ENCODE results near the gene NR3C2. TPM values are rescaled to one million over a fixed set of nuclear protein-coding genes. Genes with fewer than 3 reads are reported as not detected.

Gene NR3C2
- total RNA-seq, 1 experiment from 2014 or later: 1.6 TPM

- BruUV-seq (replicated peaks): no TSS peak
- POLR2A ChIA-PET (ENCODE audit: low non-redundant PET): no interaction called here
- intact Hi-C loops (cut with micrococcal nuclease; ENCODE audit: unreplicated experiment): no loop called here
- Histone ChIP-seq H3K4me1 (ENCODE audit: insufficient read depth, low read length, poor library complexity, severe bottlenecking) (peaks cover 5% of the 10 kb centered on the region), H3K36me3 (ENCODE audit: insufficient read depth, low read length, poor library complexity, severe bottlenecking) (no peaks in the 10 kb centered on the region), H3K9me3 (ENCODE audit: low read depth, low read length, poor library complexity, severe bottlenecking) (no peaks in the 10 kb centered on the region), H3K27ac (ENCODE audit: low read depth, low read length, poor library complexity, severe bottlenecking) (no peak overlapping the region), H3K27me3 (replicated peaks; ENCODE audit: insufficient read depth, low read depth, low read length, poor library complexity) (no peaks in the 10 kb centered on the region), H3K4me3 (ENCODE audit: low read depth, low read length, poor library complexity, severe bottlenecking) (no peak overlapping the region)
- no peak for TF ChIP-seq CTCF (conservative IDR thresholded peaks at IDR 0.05; ENCODE audit: low read depth, low read length)
- TF ChIP-seq EZH2 (IDR thresholded peaks at IDR 0.05; ENCODE audit: borderline replicate concordance, low read depth, low read length, poor library complexity, severe bottlenecking): no peak
- CTCF ChIA-PET: no interaction called here
- peak; percentile 30 for DNase-seq (ENCODE audit: low spot score)
These were observed 129.2 kb downstream of the NR3C2 start for GRCh38 chr4:148312956-148313490.

- H3K27me3 ChIP-seq (replicated peaks; ENCODE audit: insufficient read depth, low read depth, low read length, poor library complexity): no peaks in the 10 kb centered on the region
- no peak overlapping the region for H3K27ac ChIP-seq (ENCODE audit: low read depth, low read length, poor library complexity, severe bottlenecking)
- DNase-seq (ENCODE audit: low spot score): no peak
- TF ChIP-seq EZH2 (IDR thresholded peaks at IDR 0.05; ENCODE audit: borderline replicate concordance, low read depth, low read length, poor library complexity, severe bottlenecking) (no peak), CTCF (conservative IDR thresholded peaks at IDR 0.05; ENCODE audit: low read depth, low read length) (no peak)
- intact Hi-C loops (cut with micrococcal nuclease; ENCODE audit: unreplicated experiment): no loop called here
- H3K4me1 ChIP-seq (ENCODE audit: insufficient read depth, low read length, poor library complexity, severe bottlenecking): peaks cover 5% of the 10 kb centered on the region
- H3K4me3 ChIP-seq (ENCODE audit: low read depth, low read length, poor library complexity, severe bottlenecking): no peak overlapping the region
- H3K36me3 ChIP-seq (ENCODE audit: insufficient read depth, low read length, poor library complexity, severe bottlenecking): no peaks in the 10 kb centered on the region
- BruUV-seq (replicated peaks): no TSS peak
- ChIA-PET CTCF (no interaction called here), POLR2A (ENCODE audit: low non-redundant PET) (no interaction called here)
- no peaks in the 10 kb centered on the region for H3K9me3 ChIP-seq (ENCODE audit: low read depth, low read length, poor library complexity, severe bottlenecking)
These were observed 130.7 kb downstream of the NR3C2 start for GRCh38 chr4:148311526-148311925.

GRCh38 chr4:148310756-148311155 is 131.5 kb downstream of the NR3C2 start:
- Histone ChIP-seq H3K36me3 (ENCODE audit: insufficient read depth, low read length, poor library complexity, severe bottlenecking) (no peaks in the 10 kb centered on the region), H3K9me3 (ENCODE audit: low read depth, low read length, poor library complexity, severe bottlenecking) (no peaks in the 10 kb centered on the region), H3K4me1 (ENCODE audit: insufficient read depth, low read length, poor library complexity, severe bottlenecking) (peaks cover 5% of the 10 kb centered on the region), H3K27ac (ENCODE audit: low read depth, low read length, poor library complexity, severe bottlenecking) (no peak overlapping the region), H3K4me3 (ENCODE audit: low read depth, low read length, poor library complexity, severe bottlenecking) (no peak overlapping the region), H3K27me3 (replicated peaks; ENCODE audit: insufficient read depth, low read depth, low read length, poor library complexity) (no peaks in the 10 kb centered on the region)
- DNase-seq (ENCODE audit: low spot score): no peak
- intact Hi-C loops (cut with micrococcal nuclease; ENCODE audit: unreplicated experiment): no loop called here
- POLR2A ChIA-PET (ENCODE audit: low non-redundant PET): no interaction called here
- CTCF ChIA-PET: no interaction called here
- BruUV-seq (replicated peaks): no TSS peak
- TF ChIP-seq EZH2 (IDR thresholded peaks at IDR 0.05; ENCODE audit: borderline replicate concordance, low read depth, low read length, poor library complexity, severe bottlenecking) (no peak), CTCF (conservative IDR thresholded peaks at IDR 0.05; ENCODE audit: low read depth, low read length) (no peak)

Data from A673 (cell line).